ENCODE data around the gene PLA2G6.

Gene PLA2G6, protein sequence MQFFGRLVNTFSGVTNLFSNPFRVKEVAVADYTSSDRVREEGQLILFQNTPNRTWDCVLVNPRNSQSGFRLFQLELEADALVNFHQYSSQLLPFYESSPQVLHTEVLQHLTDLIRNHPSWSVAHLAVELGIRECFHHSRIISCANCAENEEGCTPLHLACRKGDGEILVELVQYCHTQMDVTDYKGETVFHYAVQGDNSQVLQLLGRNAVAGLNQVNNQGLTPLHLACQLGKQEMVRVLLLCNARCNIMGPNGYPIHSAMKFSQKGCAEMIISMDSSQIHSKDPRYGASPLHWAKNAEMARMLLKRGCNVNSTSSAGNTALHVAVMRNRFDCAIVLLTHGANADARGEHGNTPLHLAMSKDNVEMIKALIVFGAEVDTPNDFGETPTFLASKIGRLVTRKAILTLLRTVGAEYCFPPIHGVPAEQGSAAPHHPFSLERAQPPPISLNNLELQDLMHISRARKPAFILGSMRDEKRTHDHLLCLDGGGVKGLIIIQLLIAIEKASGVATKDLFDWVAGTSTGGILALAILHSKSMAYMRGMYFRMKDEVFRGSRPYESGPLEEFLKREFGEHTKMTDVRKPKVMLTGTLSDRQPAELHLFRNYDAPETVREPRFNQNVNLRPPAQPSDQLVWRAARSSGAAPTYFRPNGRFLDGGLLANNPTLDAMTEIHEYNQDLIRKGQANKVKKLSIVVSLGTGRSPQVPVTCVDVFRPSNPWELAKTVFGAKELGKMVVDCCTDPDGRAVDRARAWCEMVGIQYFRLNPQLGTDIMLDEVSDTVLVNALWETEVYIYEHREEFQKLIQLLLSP

DNA sequence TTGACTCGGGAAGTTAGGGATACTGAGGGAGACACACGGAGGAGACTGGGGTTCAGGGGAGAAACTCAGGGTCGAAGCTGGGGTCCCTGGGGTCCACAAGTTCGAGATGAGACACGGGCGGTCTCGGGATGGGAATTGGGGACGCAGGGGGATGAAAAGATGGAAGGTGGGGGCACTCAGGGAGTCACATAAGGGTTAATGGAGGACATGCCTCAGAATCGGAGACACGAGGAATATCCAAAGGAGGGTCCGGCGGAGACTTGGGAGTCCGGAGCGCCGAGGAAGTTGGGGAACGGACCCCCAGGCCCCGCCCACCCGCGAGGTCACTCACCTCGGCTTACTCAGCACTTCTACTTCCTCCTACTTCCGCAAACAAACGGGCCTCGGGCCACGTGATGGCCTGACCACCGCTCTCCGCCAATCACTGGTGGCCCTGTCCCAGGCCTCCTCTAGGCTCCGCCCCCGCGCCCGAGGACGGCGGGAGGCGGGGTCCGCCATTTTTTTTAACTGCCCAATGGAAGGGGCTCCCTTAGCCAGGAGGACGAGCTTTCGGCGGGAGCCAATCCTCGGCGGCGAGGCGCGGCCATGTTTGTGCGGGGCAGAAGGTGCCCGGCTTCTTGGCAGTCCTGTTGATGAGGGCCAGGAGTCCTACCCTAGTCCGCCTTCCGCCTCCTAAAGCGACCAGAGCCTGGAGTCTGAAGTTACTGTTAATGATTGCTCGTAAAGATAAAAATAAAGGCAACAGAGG is at the start of gene PLA2G6:
TSS of gene PLA2G6 (minus strand) at position 378 of the 748 bp plus-strand sequence. CDS start 12,404 bp downstream, outside the sequence.
- peak; percentile 96 for DNase-seq (ENCODE audit: low spot score)
- TF ChIP-seq, protein P1, sequence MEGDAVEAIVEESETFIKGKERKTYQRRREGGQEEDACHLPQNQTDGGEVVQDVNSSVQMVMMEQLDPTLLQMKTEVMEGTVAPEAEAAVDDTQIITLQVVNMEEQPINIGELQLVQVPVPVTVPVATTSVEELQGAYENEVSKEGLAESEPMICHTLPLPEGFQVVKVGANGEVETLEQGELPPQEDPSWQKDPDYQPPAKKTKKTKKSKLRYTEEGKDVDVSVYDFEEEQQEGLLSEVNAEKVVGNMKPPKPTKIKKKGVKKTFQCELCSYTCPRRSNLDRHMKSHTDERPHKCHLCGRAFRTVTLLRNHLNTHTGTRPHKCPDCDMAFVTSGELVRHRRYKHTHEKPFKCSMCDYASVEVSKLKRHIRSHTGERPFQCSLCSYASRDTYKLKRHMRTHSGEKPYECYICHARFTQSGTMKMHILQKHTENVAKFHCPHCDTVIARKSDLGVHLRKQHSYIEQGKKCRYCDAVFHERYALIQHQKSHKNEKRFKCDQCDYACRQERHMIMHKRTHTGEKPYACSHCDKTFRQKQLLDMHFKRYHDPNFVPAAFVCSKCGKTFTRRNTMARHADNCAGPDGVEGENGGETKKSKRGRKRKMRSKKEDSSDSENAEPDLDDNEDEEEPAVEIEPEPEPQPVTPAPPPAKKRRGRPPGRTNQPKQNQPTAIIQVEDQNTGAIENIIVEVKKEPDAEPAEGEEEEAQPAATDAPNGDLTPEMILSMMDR (IDR thresholded peaks at IDR 0.05; ENCODE audit: extremely low read depth, insufficient read depth, missing control alignments), result no peak
- in situ Hi-C loops (cut with MboI; ENCODE audit: low pct_unique_long_range_greater_than_20kb, low sequenced_read_pairs, unreplicated experiment), result no loop called here

GRCh38 chr22:38230916-38231315 is 49.3 kb upstream of the PLA2G6 start:
- in situ Hi-C loops (cut with MboI; ENCODE audit: low pct_unique_long_range_greater_than_20kb, low sequenced_read_pairs, unreplicated experiment), result no loop called here
- TF ChIP-seq, protein P1 (IDR thresholded peaks at IDR 0.05; ENCODE audit: extremely low read depth, insufficient read depth, missing control alignments), result no peak
- DNase-seq (ENCODE audit: low spot score), result no peak

DNA sequence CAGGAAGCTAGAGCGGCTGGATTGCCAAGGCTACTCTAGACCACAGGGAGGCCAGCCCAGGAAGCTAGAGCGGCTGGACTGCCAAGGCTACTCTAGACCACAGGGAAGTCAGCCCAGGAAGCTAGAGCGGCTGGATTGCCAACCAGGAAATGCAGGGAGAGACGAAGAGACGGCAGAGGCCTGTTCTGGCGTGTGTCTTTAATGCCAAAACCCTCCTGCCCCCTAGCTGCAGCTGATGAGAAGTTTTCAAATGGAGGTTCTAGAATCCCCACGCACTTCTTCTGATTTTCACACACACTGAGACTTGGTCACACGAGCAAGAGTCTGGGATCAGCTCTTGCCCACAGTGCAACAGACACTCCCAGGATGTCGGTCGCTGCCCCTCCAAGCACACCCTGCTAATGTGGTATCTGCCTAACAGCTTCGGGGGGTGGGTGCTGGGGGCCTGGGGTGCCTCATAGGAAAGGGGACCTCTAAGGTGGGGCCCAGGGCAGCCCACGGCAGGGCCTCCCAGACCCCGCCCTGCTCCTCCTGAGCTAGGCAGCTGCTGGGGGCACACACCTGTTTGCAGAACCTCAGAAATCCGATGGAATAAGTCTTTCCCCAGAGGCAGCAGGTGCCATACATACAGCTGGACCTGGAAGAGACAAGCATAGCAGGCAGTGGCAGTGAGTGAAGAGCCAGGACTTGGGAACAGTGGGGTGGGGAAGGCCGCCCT is 48.6 kb upstream of the PLA2G6 start:
- in situ Hi-C loops (cut with MboI; ENCODE audit: low pct_unique_long_range_greater_than_20kb, low sequenced_read_pairs, unreplicated experiment), result no loop called here
- TF ChIP-seq, protein P1 (IDR thresholded peaks at IDR 0.05; ENCODE audit: extremely low read depth, insufficient read depth, missing control alignments), result peak; percentile 57
- peak; percentile 71 for DNase-seq (ENCODE audit: low spot score)

DNA sequence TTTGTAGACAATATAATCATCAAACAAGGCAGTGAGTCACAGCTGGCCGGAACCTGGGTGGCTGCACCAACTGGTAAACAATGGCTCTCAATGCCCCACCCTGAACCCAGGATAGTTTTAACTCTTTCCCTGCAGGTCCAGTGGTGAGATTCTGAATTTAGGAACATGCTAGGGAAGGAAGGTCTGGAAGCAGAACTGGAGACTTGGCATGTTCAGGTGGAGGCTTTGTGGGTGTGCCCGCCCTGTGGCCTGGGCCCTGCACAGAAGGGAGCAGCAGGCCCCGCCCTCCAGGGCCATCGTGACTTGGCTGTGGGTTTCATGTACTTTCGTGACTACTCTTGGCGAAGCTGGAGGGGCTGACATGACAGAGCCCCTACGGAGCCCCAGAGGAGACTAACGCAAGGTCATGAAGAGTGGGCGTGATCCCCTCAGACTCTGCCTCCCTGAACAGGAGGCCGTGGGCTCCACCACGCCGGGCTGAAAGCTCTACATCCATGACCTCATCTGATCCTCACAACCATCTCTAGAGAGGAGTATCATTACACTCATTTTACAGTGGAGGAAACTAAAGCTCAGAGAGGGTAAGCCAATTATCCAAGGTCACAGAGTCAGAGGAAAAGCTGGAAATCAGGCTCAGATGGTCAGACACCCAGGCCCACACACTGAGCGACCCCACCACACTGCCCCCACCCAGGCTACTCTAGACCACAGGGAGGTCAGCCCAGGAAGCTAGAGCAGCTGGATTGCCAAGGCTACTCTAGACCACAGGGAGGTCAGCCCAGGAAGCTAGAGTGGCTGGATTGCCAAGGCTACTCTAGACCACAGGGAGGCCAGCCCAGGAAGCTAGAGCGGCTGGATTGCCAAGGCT is 47.5 kb upstream of the PLA2G6 start:
- in situ Hi-C loops (cut with MboI; ENCODE audit: low pct_unique_long_range_greater_than_20kb, low sequenced_read_pairs, unreplicated experiment), result no loop called here
- TF ChIP-seq, protein P1 (IDR thresholded peaks at IDR 0.05; ENCODE audit: extremely low read depth, insufficient read depth, missing control alignments), result no peak

GRCh38 chr22:38228326-38228872 is 46.8 kb upstream of the PLA2G6 start:
- no peak for DNase-seq (ENCODE audit: low spot score)
- TF ChIP-seq, protein P1 (IDR thresholded peaks at IDR 0.05; ENCODE audit: extremely low read depth, insufficient read depth, missing control alignments), result no peak
- in situ Hi-C loops (cut with MboI; ENCODE audit: low pct_unique_long_range_greater_than_20kb, low sequenced_read_pairs, unreplicated experiment), result no loop called here

More for the DNA sequence above, 47.5 kb upstream of the PLA2G6 start:
- no peak for DNase-seq (ENCODE audit: low spot score)
